GM10847 (cell line): ENCODE data around the gene MALL.

Source experiments
- POLR2A ChIP-seq: IDR thresholded peaks from 2 replicates; pipeline ENCODE4 v1.6.1; 2011; ENCODE audit not compliant: insufficient read length; ENCODE audit errors: extremely low read depth

Gene MALL

GRCh38 chr2:110124038-110124825 is 8.6 kb upstream of the MALL start:
- no peak for TF ChIP-seq POLR2A

- TF ChIP-seq POLR2A: no peak
Measured at GRCh38 chr2:110121592-110121991, 6.0 kb upstream of the MALL start.

GRCh38 chr2:110121052-110121334 is 5.4 kb upstream of the MALL start:
- no peak for TF ChIP-seq POLR2A

- no peak for TF ChIP-seq POLR2A
Measured at GRCh38 chr2:110120171-110121051, 4.8 kb upstream of the MALL start.

- no peak for TF ChIP-seq POLR2A
Measured at GRCh38 chr2:110116033-110116710, 550 bp upstream of the MALL start.

- no peak for TF ChIP-seq POLR2A
Measured at GRCh38 chr2:110114831-110115255, 779 bp downstream of the MALL start.

GRCh38 chr2:110113961-110114591 is 1.5 kb downstream of the MALL start:
- TF ChIP-seq POLR2A: no peak

- no peak for TF ChIP-seq POLR2A
Measured at GRCh38 chr2:110107092-110108079, 8.2 kb downstream of the MALL start.

- TF ChIP-seq POLR2A: no peak
Measured at GRCh38 chr2:110106642-110107041, 9.0 kb downstream of the MALL start.

- no peak for TF ChIP-seq POLR2A
Measured at GRCh38 chr2:110105608-110106467, 9.8 kb downstream of the MALL start.

- no peak for TF ChIP-seq POLR2A
Measured at GRCh38 chr2:110105183-110105582, 10.4 kb downstream of the MALL start.

GRCh38 chr2:110104025-110104771 is 11.4 kb downstream of the MALL start:
- no peak for TF ChIP-seq POLR2A

- no peak for TF ChIP-seq POLR2A
Measured at GRCh38 chr2:110103061-110103961, 12.3 kb downstream of the MALL start.
